GM12865 (cell line): ENCODE results near the gene KLHDC8A.
A peak's percentile ranks its signal among the peaks of the same experiment; 100 is the strongest.

Experiments used
- DNase-seq: peaks from one replicate; pipeline ENCODE4 v3.0.0; 2010; ENCODE audit warnings: low read depth
- H3K4me3 ChIP-seq: 2 replicates; pipeline ENCODE4 v1.5.1; 2011; ENCODE audit warnings: mild to moderate bottlenecking, low read depth, low read length, control low read depth
- TF ChIP-seq, protein P1 (sequence below): IDR thresholded peaks from 2 replicates; pipeline ENCODE4 v1.5.1; 2011; ENCODE audit warnings: low read length, control low read depth, low read depth, inconsistent platforms; ENCODE audit not compliant: insufficient read depth; ENCODE audit errors: missing control alignments

The KLHDC8A gene

DNA sequence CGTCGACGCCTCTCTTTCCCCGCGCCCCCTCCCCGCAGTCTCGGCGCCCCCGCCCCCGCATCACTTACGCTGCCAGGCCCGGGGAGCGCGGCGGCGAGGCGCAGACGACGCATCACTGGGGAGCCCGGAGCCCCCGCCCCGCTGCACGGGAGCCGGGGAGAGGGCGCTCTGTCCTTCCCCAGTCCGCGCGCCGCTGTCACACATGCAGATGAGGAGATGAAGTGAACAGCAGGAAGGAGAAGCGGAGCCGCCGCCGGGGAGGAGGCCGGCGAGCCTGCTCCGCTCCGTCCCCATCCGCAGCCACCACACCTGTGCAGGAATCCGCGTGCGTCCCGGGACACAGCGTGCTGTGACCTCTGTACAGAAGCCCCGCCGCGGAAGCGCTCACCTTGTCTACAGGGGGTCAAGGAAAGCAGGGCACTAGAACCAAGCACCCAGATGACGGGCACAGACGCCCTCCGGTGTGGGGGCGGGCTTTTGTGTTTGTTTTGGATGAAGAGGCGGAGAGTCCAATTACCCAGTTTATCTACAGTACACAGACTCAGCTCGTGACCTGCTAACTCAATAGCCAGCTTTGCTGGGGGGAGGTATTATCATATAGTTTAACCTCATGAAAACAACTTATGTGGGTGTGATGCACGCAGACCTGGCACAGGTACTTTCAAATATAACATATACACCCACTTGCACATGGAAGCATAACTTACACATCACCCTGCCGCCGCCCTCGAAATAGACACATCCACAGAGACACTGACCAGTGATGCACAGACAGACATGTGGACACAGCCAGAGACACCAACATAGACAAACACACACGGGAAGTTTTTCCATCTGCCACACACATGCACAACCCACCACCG, 12.4 kb downstream of the KLHDC8A start:
- TF ChIP-seq, protein P1, sequence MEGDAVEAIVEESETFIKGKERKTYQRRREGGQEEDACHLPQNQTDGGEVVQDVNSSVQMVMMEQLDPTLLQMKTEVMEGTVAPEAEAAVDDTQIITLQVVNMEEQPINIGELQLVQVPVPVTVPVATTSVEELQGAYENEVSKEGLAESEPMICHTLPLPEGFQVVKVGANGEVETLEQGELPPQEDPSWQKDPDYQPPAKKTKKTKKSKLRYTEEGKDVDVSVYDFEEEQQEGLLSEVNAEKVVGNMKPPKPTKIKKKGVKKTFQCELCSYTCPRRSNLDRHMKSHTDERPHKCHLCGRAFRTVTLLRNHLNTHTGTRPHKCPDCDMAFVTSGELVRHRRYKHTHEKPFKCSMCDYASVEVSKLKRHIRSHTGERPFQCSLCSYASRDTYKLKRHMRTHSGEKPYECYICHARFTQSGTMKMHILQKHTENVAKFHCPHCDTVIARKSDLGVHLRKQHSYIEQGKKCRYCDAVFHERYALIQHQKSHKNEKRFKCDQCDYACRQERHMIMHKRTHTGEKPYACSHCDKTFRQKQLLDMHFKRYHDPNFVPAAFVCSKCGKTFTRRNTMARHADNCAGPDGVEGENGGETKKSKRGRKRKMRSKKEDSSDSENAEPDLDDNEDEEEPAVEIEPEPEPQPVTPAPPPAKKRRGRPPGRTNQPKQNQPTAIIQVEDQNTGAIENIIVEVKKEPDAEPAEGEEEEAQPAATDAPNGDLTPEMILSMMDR, result no peak
- no peak for DNase-seq

DNA sequence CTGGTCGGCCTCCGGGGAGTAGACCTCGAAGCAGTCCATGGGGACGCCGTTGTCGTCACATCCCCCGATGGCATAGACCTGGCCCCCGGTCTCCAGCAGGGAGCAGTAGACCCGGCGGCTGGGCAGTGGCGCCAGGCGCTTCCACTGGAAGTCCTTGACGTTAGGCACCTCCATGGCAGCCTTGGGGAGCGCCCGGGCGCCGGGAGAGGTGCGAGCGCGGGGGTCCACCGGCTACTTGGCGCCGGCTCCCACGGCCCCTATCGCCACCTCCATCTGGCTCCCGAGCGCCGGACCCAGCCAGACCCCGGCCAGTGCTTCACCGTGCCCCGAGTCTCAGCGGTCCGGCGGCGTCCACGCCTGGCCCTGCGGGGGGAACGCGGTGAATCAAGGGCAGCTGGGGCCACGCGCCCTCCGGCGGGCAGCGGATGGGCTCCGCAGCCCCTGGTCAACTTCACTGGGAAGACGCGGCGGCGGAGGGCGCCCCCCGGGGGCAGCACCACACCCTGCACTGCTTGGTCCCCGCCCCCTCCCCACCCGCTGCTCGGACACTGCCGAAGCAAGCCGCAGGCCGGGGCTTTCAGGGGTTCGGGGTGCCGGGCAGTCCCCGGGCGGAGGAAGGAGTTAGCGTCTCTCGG, 13.2 kb downstream of the KLHDC8A start:
- no peak for DNase-seq
- TF ChIP-seq, protein P1, result no peak
- no peak overlapping the region for H3K4me3 ChIP-seq

More for the DNA sequence above, 12.4 kb downstream of the KLHDC8A start:
- H3K4me3 ChIP-seq, result no peak overlapping the region

DNA sequence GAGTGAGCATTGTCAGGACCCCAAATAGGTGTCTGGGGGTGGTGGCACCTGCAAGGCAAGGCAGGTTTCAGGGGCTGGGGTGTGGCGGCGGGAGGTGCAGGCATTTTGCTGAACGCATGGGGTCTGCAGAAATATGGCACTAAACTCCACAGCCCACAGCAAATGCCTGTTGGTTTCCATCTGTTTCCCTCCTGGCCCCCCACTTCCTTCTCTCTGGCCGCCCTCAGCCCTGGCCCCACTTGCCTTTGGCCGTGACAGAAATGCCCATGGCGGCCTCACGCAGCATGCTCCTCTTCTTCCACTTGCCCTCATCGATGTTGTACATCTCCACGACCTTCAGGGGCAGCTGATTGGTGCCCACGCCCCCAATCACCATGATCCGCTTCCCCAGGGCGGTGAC, 13.7 kb downstream of the KLHDC8A start:
- H3K4me3 ChIP-seq, result no peak overlapping the region
- TF ChIP-seq, protein P1, result no peak
- no peak for DNase-seq

DNA sequence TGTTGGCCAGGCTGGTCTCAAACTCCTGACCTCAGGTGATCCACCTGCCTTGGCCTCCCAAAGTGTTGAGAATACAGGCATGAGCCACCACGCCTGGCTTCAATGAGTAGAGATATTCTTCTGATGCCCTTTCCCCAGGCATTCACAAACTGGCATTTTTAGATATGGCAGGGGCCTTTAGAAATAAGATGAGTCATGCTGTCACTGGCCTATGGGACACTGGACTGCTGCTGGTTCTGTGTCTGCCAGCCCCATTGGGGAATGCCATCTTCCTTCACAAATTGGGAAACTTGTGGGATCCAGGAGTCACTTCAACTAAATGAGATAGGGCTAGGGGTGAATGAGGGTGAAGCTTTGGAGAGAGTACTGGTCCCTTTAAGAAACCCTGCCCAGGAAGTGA, 16.0 kb downstream of the KLHDC8A start:
- DNase-seq, result no peak
- no peak overlapping the region for H3K4me3 ChIP-seq
- TF ChIP-seq, protein P1, result no peak

DNA sequence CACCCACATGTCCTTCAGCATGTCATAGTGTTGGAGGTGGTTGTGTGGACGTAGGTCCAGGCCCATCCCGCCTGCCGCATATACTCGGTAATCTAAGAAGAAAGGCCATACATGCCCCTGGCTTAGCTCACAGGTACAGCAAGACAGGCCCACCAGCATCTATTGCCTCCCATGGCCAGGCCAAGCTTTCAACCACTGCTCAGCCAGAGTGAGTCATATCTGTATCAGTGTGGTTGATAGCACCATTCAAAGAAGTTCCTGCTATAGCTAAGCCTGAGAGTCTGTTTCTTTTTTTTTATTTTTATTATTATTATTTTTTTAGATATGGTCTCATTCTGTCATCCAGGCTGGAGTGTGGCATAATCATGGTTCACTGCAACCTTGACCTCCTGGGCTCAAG, 17.0 kb downstream of the KLHDC8A start:
- TF ChIP-seq, protein P1, result no peak
- no peak overlapping the region for H3K4me3 ChIP-seq
- peak; percentile 71 for DNase-seq

DNA sequence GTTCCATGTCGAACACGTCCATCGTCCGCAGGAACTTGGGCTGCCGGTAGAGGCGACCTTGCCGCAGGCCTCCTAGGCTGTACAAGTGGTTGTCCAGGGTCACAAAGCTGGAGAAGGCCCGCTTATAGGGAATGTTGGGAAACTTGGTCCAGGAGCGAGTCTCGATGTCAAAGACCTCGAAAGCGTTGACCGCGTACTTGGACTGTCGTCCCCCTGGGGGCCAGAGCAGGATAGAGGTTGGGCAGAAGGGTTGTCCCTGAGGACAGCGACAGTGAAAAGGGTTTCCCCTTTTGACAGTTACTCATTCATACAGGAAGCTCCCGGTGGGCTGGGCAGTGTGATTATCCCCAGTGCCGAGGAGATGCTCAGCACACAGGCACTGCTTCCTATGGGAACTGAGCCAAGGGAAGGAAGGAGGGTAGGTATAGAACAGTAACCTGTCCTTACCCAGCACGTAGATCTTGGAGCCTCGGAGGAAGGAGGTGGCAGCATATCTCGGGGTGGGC, 17.5 kb downstream of the KLHDC8A start:
- DNase-seq, result no peak
- H3K4me3 ChIP-seq, result no peak overlapping the region
- TF ChIP-seq, protein P1, result no peak

DNA sequence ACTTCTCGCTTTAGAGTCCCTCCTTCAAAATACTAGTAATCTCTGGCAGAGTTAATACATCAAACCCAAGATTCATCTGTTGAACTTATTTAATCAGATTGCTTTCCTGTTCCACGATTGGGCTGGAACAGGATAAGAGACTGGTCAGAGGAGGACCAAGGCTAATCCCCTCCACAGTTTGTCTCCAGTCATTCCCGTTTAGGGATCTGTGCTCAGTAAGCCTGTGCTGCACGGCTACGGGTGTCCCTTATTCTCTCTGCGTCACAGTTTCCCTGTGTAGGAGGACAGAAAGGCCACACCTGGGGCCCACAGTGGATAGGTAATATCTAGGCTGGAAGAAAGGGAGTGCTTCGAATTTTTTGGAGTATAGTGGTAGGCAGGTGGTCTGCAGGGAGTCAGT, 18.7 kb downstream of the KLHDC8A start:
- H3K4me3 ChIP-seq, result no peak overlapping the region
- TF ChIP-seq, protein P1, result no peak
- no peak for DNase-seq
